Measurements from ENCODE around the gene CCDC146.
"Not testable (repeated sequence)": the region's sequence is repeated elsewhere in the genome, so short reads cannot be mapped to it uniquely, and the experiment has no call there.

The CCDC146 gene

GRCh38 chr7:77248154-77248553 is 125.7 kb downstream of the CCDC146 start:
- DNase-seq: no peak

- DNase-seq: no peak
These were observed 130.1 kb downstream of the CCDC146 start for GRCh38 chr7:77252506-77252905.

DNA sequence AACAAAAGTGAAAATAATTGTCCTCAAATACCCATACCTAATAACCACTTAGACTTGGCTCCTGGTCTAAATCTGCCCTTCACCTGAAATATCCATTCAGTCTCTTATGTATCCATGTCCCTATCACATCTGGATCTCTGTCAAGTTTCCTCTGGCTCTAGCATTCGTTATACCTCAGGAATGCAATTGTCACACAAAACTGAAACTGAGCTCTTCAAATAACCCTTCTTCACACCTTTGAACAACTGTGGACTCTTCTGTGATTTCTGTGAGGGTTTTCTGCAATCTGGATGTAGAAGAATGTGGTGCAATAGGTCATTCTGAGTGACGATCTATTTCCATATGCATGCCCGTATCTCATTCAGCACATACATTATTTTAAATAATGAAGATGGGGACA is 130.7 kb downstream of the CCDC146 start:
- no peak for DNase-seq

DNA sequence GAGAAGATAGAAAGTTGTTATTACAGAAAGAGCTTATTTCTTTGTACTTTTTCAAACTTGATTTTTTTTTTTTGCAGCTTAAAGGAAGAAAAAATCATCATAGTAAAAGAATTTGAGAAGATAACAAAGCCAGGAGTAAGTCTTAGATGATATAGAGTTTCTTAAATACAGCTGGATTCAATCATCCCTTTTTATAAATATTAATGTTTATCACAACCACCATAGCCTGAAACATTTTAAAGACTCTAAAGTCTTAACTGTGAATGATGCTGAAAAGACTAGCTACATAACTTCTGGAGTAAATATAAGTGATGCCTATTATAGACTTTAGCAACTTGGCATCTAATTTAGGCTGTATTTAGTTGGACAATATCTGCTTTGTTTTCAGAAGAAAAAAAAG is 132.0 kb downstream of the CCDC146 start:
- DNase-seq: no peak

DNA sequence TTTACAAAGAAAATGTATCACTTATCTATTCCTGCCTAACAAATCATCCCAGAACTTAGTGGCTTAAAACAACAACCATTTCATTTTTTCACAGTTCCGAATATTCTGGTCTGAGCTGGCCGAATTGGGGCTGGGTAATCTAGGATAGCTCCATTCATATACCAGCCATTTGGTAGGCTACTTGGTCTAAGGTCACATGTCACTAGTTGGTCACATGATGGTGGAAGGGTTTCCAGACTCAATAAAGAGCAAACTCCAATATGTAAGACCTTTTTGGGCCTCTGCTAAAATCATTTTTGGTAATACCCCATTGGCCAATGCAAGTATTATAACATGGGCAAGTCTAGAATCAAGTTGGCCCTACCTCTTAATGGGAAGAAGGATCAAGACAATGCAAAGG is 132.5 kb downstream of the CCDC146 start:
- no peak for DNase-seq

DNA sequence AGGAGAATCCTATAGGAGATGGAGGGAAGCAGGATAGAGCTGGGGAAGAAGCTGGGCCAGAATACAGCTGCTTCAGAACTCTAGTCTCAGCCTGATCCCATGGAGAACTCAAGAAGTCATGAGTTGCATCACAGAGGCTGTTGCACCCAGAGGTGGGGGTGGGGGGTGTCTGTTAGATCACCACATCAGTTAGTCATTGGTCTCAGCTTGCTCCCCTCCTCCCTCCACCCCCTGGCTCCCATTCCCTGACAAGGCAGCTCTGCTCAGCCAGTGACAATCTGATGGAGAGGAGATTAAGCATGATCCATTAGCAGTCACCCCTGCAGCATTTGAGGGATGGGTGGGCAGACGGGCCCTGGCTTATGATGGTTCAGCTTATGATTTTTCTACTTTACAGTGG is 135.6 kb downstream of the CCDC146 start:
- peak; percentile 8 for DNase-seq

GRCh38 chr7:77258593-77258992 is 136.2 kb downstream of the CCDC146 start:
- DNase-seq: no peak

DNA sequence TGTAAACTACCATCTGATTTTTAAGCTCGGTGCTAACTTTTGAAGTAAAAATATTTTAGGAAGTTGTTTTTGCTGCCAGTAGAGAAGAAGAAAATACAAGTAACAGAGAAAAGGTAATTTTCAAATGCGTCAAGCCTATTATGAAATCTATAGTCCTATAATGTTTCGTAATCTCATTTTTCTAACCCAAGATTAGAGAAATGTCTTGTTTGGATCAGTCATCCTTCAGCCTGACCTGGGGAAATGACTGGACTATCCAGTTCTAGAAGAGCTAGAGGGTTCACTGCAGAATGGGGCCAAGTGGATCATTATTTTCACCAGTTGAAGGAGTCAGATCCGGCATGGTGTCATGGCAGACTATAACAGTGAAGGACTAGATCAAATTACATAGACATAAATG is 139.9 kb downstream of the CCDC146 start:
- DNase-seq: no peak

DNA sequence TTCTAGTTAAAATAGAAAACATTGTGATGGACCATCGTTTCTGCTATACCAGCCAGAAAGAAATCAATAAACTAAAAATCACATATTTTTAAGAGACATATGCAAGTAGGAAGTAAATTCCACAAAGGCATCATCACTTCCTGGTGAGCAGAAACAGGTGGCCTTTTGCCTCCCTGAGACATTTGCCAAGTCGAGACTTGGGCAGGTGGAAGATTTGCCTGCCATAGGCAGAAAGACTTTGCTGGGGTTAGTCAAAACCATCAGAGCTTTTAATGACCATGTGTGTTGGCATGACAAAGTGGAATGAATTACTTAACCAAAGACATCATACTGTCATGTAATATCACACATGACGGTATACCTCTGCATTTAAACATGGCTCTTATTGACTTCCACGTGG is 143.3 kb downstream of the CCDC146 start:
- no peak for DNase-seq

DNA sequence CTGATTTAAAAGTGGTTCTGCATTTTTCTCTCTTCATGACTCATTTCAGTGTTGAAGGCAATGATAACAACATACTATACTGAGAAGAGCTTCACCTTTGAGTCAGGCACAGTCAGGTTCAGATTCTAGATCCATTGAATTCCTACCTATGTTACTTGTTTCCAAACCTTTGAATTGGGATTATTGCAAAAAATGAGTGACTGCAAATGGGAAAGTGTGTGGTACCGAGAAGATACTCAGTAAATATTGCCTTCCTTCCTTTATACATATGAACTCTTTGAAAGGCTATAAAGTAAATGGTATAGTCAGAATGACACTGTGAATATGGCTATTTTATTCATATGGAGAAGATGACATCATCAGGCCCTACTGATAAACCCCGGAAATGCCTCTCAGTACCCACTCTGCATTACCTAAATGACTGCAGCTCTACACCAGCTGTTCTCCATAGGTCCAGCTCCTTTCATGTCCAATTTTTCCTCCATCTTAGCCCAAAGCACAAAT is 143.9 kb downstream of the CCDC146 start:
- DNase-seq: no peak

- DNase-seq: no peak
These were observed 147.1 kb downstream of the CCDC146 start for GRCh38 chr7:77269360-77270093.

GRCh38 chr7:77270094-77270480 is 147.7 kb downstream of the CCDC146 start:
- no peak for DNase-seq

DNA sequence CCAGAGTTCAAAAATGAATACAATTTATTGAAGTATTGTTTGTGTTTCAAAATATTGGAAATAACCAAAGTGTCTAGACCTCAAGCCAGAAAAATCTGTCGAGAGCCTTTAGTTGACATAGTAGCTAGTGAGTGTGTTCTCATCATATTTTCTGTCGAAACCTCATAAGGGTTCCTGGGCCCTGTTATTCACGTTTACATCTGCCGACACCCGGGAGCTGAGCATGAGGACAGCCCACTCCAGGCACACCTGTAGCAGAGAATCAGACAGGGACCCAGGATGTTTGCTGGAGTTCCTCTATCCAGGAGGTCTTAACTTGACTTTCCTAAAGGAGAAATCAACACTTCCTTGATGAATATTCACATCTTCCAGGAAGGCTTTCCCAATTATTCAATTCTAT is 149.4 kb downstream of the CCDC146 start:
- DNase-seq: no peak

- DNase-seq: not testable (repeated sequence)
These were observed 153.2 kb downstream of the CCDC146 start for GRCh38 chr7:77275663-77276062.

- DNase-seq: no peak
These were observed 153.7 kb downstream of the CCDC146 start for GRCh38 chr7:77276120-77276519.

- no peak for DNase-seq
These were observed 159.5 kb downstream of the CCDC146 start for GRCh38 chr7:77281780-77282478.

DNA sequence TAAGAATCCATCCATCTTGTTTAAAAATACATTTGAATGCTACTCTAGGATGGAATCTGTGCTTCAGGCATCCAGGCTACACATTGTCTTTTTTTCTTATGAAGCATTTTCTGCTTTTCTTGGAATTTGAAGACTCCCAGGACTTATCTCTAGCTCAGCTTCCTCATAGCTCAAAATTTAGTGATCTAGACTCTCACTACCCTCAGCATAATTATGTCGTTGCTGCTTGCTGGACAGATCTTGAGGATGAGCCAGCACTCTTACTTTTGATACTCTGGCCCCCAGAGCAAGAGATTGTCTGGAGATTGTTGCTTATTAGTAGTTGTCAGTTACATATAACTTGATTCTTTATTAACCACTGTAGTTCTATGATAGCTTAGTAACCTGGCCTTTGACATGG is 160.5 kb downstream of the CCDC146 start:
- no peak for DNase-seq

DNA sequence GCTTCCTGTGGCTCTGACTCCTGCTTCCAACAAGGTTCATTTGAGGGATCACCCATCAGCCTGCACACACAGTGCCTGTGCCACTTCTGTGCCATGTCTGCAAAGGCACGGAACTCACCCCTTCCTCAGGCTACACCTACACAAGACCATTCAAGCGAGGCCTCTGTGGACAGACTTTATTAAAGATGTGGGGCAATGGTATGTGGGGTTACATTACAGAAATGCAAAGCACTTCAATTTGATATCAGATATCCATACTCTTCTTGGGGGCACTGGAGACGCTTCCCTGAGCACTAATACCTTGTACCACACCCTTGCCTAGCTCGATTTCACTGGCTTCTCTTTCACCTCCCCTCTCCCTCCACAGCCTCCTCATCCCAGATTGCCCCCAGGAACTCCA is 161.6 kb downstream of the CCDC146 start:
- DNase-seq: no peak

- DNase-seq: no peak
These were observed 162.2 kb downstream of the CCDC146 start for GRCh38 chr7:77284616-77285015.

DNA sequence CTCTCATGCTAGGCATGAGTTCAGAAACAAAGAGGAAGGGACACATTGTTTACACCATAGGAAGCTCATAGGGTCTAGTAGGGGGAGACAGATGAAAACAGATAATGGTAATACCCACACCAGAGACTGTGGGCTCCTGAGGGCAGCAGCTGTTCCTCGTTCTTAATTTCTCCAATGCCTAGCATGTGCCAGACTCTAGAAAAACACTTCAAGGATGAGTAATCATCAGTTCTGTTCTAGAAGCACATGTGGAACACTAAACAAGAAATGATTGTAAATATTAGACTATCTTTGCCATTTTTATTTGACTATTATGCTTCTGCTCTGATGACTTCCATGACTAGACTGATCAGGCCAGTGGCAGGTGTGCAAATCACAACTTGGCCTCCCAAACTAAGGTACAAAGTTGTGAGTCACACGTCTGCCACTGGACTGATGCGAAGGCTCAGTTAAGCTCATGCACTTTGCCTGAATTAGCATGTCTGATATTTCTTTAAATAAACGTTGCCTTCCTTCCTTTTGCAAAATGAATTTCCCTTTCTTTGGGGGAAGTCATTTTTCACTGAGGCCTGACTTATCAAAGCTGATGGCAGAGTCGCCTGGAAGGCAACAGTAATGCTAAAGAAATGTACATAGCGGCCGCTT is 166.4 kb downstream of the CCDC146 start:
- DNase-seq: no peak

GRCh38 chr7:77289387-77289786 is 167.0 kb downstream of the CCDC146 start:
- no peak for DNase-seq

GRCh38 chr7:77290425-77290824 is 168.0 kb downstream of the CCDC146 start:
- no peak for DNase-seq

DNA sequence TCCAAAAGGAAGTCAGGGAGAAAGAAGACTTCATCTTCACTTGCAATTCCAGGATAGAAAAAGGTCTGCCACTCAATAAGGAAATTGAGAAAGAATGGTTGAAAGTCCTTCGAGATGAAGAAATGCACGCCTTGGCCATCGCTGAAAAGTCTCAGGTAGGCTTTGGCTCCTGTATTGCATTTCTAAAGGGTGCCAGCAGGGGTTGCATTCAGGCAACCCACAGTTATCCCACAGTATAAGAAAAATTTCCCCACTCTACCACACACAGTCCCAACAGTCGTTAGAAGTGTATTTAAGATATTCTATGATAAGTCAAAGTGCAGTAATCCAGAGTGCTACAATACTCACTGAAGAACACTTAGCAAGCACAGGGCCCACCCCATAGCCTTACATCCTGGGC is 170.6 kb downstream of the CCDC146 start:
- no peak for DNase-seq

DNA sequence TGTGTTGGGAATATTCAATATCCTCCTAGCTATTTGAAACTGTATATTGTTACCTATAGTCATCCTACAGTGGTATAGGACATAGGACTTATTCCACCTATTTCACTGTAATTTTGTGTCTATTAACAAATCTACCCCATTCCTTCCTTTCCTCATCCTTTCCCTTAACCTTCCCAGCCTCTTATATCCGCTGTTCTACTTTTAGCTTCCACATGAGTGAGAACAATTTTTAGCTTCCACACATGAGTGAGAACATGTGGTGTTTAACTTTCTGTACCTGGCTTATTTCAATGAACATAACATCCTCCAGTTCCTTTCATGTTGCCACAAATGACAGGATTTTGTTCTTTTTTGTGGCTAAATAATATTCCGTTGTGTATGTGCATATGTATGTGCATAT is 173.1 kb downstream of the CCDC146 start:
- DNase-seq: no peak

Measured in NK-92 treated with Interleukin-12 subunit alpha and Interleukin-12 subunit beta, amount 100 ng/mL, for 24 hours (cell line).